HG02970 (cell line): ENCODE measurements around the gene UBN2.

Experiments used
- ATAC-seq: cut with Tn5 transposase; IDR thresholded peaks from one replicate; pipeline ENCODE4 v1.9.1; 2021; ENCODE audit warnings: mild to moderate bottlenecking, moderate library complexity, moderate number of reproducible peaks; ENCODE audit not compliant: unreplicated experiment, low FRiP score

UBN2 gene

DNA sequence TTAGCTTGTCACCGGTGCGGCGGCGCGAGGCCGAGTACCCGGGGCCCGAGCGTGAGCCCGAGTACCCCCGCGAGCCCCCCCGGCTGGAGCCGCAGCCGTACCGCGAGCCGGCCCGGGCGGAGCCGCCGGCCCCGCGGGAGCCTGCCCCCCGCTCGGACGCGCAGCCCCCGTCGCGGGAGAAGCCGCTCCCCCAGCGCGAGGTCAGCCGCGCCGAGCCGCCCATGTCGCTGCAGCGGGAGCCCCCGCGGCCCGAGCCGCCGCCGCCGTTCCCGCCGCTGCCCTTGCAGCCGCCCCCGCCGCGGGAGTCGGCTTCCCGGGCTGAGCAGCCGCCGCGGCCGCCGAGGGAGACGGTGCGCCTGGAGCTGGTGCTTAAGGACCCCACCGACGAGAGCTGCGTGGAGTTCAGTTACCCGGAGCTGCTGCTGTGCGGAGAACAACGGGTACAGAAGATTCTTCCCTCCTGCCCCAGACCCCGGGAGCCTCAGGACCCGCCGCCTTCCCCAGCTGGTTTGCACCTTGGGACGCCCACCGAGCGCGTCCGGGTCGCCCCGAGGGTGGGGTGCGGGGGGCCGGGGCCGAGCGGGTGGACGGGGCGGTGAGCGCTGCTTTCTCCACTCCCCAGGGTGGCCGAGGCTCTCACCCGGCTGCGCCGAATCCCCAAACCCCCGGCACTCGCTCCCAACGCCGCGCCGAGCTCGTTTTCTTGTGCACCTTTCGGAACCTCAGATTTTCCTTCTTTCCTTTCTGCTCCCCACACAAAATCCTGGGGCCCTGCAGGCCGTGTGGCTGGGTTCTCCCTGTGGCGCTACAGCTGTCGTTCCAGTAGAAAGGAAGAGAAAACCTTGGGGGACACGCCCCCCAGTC lies 708 bp downstream of the UBN2 start:
- peak; percentile 35 for ATAC-seq

DNA sequence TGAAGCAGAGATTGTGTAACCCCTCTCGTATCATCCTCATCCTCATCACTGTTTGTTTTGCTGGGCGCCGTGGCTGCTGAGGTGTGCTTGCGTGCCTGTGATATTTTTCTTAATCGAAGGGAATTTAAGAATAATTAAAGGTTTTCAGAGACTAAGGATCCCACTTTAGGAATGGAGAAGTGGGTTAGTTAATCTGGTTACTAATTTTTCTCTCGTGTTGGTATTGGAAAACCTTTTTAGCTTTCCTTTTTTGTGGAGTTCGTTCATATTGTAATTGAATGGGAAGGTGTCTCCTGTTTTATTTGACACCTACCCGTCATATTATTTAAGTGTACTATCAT lies 1.3 kb downstream of the UBN2 start:
- ATAC-seq: no peak

DNA sequence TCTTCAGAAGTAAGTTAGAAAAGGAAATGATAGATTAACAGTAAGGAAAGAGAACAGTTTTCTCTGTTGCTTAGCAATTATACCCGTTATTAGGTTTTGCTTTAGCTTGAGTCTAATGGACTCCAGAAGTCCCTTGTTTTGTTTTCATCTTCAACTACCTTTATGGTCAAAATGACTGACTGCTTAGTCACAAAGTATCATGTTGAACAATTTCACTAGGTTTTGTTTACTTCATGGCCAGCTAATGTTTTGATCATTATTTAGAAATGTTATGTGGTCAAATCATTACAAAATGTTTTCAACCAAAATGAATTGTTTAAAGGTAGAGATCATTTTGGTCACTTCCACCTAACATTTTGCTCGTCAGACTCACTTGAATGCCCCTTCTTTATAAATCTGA lies 1.9 kb downstream of the UBN2 start:
- ATAC-seq: no peak

DNA sequence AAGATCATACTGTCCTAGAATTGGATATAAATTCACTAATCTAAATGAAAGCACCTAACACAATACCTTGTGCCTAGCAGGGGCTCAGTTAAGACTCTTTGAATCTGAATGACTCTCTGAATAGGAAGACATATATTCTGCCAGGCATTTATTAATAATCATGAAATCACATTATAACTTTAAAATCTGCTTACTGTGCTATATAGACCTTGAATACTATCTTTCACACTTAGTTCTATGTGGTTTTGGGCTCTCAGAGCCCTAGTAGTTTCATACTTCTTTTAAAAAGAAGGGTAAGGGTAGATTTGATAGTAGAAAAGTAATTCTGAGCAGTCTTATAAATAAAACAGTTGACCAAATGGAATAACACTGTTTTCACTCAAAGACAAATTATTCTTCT lies 10.2 kb downstream of the UBN2 start:
- no peak for ATAC-seq

DNA sequence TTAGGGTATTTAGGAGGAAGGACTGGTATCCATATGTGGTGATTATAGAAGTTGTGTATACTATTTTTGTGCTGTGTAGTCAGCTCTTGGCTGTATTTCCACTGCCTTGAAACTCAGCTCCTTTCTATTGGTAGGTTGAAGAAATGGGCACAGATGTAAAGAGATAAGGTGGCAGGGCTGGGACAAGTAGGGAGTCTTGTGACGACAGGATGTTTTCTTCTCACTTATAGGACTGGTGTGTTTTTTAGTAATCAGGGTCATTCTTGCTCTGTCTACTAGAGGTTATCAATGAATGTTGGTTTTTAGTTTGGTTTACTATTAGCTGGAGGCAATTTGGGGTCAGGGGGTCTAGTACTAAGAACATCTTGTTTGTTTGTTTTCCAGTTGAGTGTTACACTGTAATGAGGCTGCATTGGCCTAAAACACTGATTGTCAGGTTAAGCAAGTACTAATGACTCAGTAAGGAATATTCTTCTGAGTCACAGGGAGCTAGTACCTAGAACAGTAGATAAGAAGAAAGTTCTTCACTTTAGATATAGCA lies 11.8 kb downstream of the UBN2 start:
- no peak for ATAC-seq

DNA sequence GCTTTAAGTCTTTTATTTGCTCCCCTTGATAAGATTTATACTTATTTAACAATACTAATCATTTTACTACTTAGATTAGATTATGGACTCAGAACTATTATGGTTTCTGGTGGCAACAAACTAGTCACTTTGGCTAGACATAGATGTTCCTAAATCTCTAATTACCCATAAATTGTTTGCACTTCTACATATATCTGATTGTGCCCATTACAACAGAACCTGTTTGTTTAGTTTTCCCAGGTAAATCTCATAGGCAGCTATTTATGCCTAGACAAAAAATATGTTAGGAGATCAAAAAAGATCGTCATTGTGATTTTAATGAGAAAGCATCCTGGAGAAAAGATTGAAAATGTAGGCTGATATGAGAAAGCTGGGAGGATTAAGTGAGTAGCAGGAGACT lies 14.4 kb downstream of the UBN2 start:
- no peak for ATAC-seq

DNA sequence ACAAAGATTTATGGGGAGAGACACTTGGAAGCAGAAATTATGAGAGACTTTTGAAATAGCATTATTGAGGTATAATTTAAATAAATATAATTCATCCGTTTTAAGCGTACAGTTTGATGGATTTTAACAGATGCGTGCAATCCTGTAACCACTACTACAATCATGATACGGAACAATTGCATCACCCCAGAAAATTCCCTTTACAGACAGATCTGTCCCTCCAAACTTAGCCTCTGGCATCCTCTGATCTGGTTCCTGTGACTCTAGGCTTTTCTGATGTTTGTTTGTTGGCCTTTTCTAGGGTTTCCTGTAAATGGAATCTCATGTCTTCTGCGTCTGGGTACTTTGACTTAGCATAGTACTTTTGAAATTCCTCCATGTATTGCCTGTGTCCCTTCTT lies 15.5 kb downstream of the UBN2 start:
- no peak for ATAC-seq

DNA sequence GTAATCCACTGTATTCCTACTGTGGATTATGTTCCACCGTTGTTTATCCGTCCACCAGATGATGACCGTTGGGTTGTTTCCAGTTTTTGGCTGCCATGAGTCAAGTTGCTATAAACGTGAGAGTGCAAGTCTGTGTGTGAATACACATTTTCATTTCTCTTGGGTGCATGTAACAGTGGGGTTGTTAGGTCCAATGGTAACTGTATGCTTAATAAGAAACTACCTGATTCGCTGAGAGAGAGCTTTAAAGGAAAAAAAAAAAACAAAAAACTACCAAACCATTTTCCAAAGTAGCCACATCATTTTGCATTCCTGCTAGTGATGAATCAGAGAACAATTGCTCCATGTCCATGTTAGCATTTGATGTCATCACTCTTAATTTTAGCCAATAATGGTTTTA lies 15.9 kb downstream of the UBN2 start:
- no peak for ATAC-seq

DNA sequence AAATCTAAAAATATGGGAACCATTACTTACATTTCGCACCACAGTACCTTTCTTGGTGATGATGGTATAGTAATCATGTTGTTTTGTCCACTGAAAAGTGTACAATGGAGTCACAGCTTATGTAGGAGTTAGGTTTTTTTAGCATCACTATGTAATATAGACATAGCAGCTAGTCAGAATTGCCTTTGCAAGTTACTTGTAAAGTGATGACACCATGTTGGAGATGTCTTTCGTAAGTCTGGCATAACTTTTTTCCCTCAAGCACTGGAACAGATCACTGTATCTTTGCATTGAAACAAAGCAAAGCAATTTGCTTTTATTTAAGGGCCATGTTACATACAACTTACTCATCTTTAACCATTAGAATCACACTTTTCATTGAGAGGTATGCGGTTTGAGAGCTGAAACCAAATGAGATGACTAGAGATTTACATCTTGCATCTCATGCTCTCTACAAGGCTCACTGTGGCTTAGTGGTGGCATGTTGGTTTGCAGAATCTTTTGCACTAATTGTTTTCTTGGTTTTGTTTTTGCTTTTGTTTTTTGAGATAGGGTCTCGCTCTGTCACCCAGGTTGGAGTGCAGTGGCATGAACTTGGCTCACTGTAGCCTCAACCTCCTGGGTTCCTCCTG lies 18.3 kb downstream of the UBN2 start:
- no peak for ATAC-seq

DNA sequence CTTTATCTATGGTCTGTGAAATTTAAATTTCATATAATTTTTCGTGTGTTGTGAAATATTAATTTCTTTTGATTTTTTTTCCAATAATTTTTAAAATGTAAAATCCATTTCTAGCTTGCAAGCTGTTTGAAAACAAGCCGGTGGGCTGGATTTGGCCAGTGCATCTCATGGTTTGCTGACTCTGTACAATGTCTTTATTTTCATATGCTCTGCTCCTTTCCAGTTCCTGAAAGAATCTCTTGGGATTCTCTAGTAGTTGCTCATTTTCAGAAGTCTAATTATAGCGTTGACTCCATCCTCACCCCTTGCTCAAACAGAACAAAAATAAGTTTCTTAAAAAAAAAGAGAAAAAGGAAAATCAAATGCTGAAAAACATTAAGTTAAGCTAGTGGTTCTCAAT lies 21.4 kb downstream of the UBN2 start:
- ATAC-seq: no peak

DNA sequence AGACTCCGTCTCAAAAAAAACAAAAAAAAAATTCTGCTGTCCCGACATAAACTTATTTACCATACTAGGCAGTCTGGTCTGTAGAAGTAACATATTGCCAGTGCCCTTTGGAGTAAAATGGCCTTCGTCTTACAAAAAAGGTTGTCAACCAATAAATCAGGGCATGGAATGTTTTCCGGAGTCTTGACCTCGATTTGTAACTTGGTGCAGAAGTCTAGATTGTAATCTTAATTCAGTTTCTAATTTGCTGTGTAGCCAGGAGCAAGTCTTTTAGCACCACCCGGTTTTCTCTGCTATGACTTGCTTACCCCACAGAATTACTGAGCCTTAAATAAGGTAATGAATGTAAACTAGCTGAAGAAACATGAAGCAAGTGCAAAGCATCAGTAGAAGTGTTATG lies 23.2 kb downstream of the UBN2 start:
- no peak for ATAC-seq

DNA sequence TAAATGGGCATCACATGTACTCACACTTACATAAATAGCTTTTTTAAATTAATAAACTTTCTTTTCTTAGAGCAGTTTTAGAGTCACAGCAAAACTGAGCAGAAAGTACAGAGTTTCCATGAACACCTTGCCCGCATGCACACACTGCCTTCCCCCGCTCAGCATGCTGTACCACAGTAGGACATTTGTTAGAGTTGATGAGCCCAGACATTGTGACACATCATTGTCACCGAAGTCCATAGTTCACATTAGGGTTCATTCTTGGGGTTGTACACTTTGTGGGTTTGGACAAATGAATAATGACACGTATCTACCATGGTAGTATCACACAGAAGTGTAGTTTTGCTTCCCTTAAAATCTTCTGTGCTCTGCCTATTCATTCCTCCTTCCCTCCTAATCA lies 23.7 kb downstream of the UBN2 start:
- no peak for ATAC-seq

DNA sequence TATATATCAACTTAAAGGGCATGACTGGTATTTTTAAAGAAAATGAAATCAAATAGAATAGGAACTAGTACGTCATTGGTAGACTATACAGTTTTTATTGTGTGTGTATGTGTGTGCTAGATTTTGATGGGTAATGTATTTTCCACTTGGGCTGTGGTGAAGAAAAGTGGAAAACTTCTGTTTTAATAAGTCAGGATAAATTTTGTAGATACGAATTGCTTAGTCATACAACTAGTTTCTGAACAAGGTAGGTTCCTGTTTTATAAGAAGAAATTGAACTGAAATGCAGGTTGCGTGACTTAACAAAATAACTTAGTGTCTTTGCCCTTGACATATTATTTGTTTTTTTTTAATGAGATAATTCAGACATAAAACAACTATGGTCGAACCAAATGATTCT lies 24.3 kb downstream of the UBN2 start:
- ATAC-seq: no peak

DNA sequence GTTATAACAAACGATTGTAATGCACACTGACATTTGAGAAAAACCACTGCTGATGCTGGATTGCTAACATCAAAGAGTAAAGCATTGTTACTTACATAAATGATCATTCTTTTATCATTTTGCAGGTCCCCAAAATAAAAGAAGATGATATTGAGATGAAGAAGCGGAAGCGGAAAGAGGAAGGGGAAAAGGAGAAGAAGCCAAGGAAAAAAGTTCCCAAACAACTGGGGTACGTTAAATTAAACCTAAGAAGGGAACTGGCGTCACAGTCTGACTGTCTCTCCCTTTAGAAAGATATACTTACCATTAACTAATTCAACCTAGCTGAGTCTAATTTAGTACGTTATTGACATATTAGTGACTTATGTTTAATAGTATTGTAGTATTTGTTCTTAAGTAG lies 28.1 kb downstream of the UBN2 start:
- ATAC-seq: no peak

DNA sequence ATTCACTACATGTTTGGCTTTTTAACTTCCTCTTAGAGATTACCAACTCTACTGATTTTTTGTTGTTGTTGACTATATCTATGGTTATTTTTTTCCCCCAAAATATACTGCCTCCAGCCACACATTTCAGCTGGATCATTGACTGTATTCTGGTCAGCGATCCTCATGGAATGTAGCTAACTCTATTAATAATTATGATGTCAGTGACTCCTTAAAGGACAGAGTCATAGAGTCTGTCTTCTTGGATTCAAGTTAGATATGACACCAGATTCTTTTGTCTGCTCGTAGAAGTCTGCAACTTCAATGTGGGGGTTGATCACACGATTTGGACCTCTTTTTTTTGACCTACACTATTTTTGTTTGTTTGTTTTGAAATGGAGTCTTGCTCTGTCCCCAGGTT lies 33.2 kb downstream of the UBN2 start:
- no peak for ATAC-seq

DNA sequence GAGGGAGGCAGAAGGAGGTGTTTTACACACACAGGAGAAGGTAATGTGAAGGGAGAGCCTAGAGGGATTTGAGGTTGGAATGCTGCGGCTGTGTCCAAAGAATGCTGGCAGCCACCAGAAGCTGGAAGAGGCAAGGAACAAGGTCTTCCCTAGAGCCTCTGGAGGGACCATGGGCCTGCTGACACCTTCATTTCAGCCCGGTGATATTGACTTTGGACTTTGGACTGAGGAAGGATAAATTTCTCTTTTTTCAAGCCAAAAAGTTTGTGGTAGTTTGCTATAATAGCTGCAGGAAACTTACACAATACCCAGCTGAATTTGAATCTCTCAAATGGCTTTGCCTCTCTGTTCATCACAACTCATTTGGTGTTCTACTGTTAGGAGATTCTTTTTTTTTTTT lies 34.6 kb downstream of the UBN2 start:
- no peak for ATAC-seq

DNA sequence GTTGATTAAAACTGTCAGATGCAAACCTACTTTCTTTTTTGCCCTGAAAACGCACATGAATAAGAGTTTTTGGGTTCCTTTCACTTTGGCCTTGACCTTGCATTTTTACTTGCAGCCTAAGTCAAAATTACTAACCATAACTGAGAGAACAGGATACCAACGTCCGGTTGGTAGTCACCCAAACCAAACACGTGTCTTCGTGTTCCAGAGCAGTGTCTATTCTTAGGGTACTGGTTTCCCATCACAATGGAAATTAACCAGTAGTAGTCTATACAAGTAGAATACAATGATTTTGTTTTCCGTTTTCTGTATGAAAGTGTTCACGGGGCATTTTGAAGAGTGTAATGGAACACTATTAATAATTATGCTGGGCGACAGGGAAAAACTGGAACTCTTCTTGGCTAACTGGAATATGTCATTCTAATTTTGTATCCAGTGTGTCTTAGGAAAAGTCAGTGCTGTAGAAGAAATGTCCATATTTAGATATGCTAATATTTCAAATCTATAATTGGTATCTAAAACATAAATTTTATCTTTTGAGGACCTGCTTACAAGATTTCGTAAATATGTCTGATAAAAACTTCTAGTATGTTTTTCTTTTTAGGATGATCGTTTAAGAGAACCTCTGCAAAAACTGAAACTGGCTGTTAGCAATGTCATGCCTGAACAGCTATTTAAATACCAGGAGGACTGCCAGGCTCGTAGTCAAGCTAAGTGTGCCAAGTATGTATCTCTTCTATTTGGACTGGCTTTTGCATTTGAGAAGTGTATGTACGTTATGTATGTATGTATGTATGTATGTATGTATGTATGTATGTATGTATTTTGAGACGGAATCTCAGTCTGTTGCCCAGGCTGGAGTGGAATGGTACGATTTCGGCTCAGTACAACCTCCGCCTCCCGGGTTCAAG lies 40.9 kb downstream of the UBN2 start:
- no peak for ATAC-seq

DNA sequence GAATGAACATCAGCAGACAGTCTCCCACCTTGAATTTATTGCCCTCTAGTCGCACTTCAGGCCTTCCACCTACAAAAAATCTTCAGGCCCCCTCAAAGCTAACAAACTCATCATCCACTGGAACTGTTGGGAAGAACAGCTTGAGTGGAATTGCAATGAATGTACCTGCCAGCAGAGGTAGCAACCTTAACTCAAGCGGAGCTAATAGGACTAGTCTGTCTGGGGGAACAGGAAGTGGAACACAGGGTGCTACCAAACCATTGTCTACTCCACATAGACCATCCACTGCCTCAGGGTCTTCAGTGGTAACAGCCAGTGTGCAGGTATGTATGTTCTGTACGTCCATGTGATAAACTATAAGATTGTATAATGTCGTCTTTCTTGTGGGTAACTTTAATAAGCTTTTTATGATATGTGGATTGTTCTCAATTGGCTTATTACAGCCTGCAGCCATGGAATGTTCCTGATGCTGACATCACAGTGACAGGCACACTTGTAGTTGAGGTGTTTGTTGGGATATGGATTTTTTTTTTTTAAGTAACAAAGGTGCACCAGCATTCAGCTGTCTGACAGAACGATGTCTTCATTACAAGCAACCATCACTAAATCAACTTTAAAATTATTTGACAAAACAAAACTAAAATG lies 53.3 kb downstream of the UBN2 start:
- no peak for ATAC-seq

DNA sequence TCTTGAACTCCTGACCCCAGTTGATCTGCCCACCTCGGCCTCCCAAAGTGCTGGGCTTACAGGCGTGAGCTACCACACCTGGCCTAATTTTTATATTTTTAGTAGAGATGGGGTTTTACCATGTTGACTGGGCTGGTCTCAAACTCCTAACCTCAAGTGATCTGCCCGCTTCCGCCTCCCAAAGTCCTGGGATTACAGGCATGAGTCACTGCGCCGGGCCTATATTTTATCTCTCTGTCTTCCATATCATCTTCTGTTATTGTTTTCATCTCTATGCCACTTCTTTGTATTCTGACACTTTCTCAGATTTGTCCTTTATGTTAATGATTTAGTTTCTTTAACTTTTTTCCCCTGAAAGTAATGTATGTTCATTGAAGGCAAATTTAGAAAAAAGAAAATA lies 55.1 kb downstream of the UBN2 start:
- ATAC-seq: no peak

DNA sequence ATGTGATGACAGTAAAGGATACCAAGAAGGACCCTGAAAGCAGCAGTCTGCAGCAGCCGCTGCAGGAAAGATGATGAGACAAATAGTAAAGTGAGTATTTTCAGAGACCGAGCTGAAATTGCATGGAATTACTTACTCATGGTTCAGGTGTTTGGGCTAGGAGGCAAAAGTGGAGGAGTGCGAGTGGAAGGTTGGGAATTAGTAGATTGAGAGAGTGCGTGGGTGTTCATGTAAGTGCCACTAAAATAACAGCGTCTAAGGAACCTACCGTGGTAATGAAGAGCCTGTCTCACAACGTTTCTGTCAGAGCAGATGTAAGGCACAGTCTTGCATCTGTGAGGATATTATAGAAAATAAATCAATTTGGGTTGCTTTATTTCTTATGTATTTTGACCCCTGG lies 61.8 kb downstream of the UBN2 start:
- no peak for ATAC-seq

DNA sequence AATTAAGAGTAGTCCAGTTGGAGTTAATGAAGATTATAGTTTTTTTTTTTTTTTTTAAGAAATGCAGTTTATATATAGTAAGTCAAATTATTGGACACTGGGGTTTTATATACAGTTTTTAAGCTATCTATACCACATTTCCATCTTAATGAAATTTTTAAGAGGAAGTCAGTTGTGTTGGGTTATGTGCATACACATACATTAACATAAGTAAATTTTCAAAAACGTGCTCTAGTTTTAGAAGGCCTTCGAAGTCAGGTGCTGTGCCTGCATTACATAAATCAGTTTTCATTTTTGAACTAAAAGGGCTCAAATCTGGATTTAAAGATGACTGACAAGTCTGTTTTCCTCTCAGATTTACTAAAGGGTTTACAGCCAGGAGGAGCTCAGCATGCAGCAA lies 62.5 kb downstream of the UBN2 start:
- ATAC-seq: no peak
